HepG2 (cell line): ENCODE results near the gene STAMBPL1. TPM values are rescaled to one million over a fixed set of nuclear protein-coding genes. Genes with fewer than 3 reads are reported as not detected.

Experiments
- ATAC-seq: fragments of 200-7000 bp; cut with Tn5 transposase; 3 replicates; pipeline ENCODE4 v1.9.1; 2020; ENCODE audit warnings: mild to moderate bottlenecking, moderate library complexity
- BruUV-seq: library from RNA; stranded (reverse); fragments of 400-500 nt; replicated peaks from 2 replicates; lab custom pipeline; 2021; lab: Mats Ljungman, UMichigan
- CTCF ChIA-PET: fragments of 300-600 bp; formaldehyde crosslinking; extraction: SDS; loops from one replicate; lab custom pipeline; 2021; ENCODE audit warnings: low total read pairs, inconsistent platforms, low intra/inter-chr PET ratio; lab: Yijun Ruan, JAX
- POLR2A ChIA-PET: fragments of 350-600 bp; sonication (Branson Sonifier 250); formaldehyde crosslinking; loops from one replicate; lab custom pipeline; 2020; ENCODE audit warnings: antibody characterized with exemption, inconsistent platforms; lab: Yijun Ruan, JAX
- DNase-seq: peaks from one replicate; pipeline ENCODE4 v3.0.0-alpha.2; 2015; ENCODE audit warnings: low spot score
- FAIRE-seq: peaks from 3 replicates; lab custom pipeline; 2011; peaks lifted over from hg19 to GRCh38; lab: Jason Lieb, UNC
- H2AFZ ChIP-seq: one replicate; pipeline ENCODE4 v1.6.1; 2011; ENCODE audit warnings: low read length, inconsistent platforms
- H3K27ac ChIP-seq: fragments of 300-600 bp; 3 replicates; pipeline ENCODE4 v1.8.0; 2011; ENCODE audit warnings: mixed run types, mild to moderate bottlenecking, mixed read lengths, low read length, inconsistent platforms; ENCODE audit not compliant: insufficient read depth; ENCODE audit errors: extremely low read length
- H3K27me3 ChIP-seq, 2 experiments: fragments of 200-600 bp in 1 of 2; 2 replicates in 1 of 2; 3 replicates in 1 of 2; pipeline versions ENCODE4 v1.6.0 to v1.8.0; 2011; ENCODE audit warnings: low read length in 2 of 2, mild to moderate bottlenecking in 2 of 2, moderate library complexity in 2 of 2, inconsistent platforms in 1 of 2; ENCODE audit not compliant: insufficient read depth in 2 of 2, control insufficient read depth in 1 of 2
- H3K36me3 ChIP-seq, 2 experiments: fragments of 200-600 bp in 1 of 2; replicated peaks in 1 of 2; 2 replicates in 1 of 2; 3 replicates in 1 of 2; pipeline versions ENCODE4 v1.5.1 to v1.8.0; 2011; ENCODE audit warnings: low read length in 2 of 2, inconsistent platforms in 1 of 2; ENCODE audit not compliant: insufficient read depth in 2 of 2, control insufficient read depth in 1 of 2
- H3K4me1 ChIP-seq: 2 replicates; pipeline ENCODE4 v1.5.1; 2012; ENCODE audit warnings: low read length, inconsistent platforms; ENCODE audit not compliant: insufficient read depth
- H3K4me2 ChIP-seq: 2 replicates; pipeline ENCODE4 v1.6.0; 2011; ENCODE audit warnings: low read depth, low read length, inconsistent platforms
- H3K4me3 ChIP-seq, 3 experiments: fragments of 200-600 bp in 1 of 3; sonication (generic), shearing (Covaris generic) in 1 of 3; replicated peaks in 1 of 3; 2 replicates each; pipeline ENCODE4 v1.5.1; 2011 to 2016; ENCODE audit warnings: low read length in 3 of 3, inconsistent platforms in 2 of 3, low read depth in 2 of 3, mild to moderate bottlenecking in 2 of 3, control low read depth in 1 of 3, mixed read lengths in 1 of 3; ENCODE audit not compliant: insufficient read depth in 1 of 3
- H3K79me2 ChIP-seq: one replicate; pipeline ENCODE4 v1.6.1; 2011; ENCODE audit warnings: low read length, inconsistent platforms; ENCODE audit not compliant: insufficient read depth
- H3K9ac ChIP-seq: 2 replicates; pipeline ENCODE4 v1.6.0; 2011; ENCODE audit warnings: mild to moderate bottlenecking, low read depth, low read length, inconsistent platforms; ENCODE audit not compliant: insufficient read depth
- H3K9me3 ChIP-seq: 2 replicates; pipeline ENCODE4 v1.5.1; 2012; ENCODE audit warnings: mild to moderate bottlenecking, low read length
- H4K20me1 ChIP-seq: 2 replicates; pipeline ENCODE4 v1.6.0; 2011; ENCODE audit warnings: inconsistent platforms, mild to moderate bottlenecking, low read length, moderate library complexity; ENCODE audit not compliant: insufficient read depth
- PHF8 ChIP-seq: sonication (generic); formaldehyde crosslinking; IDR thresholded peaks from 2 replicates; pipeline ENCODE4 v1.5.0; 2020; ENCODE audit warnings: missing genetic modification reagents
- POLR2A ChIP-seq, 2 experiments: IDR thresholded peaks; 2 replicates each; pipeline ENCODE4 v1.6.1; 2011; ENCODE audit warnings: low read depth in 2 of 2, low read length in 2 of 2, mild to moderate bottlenecking in 1 of 2, moderate library complexity in 1 of 2; ENCODE audit not compliant: insufficient read depth in 1 of 2
- RELA ChIP-seq: sonication (generic); formaldehyde crosslinking; IDR thresholded peaks from 2 replicates; pipeline ENCODE4 v1.4.0; 2020; ENCODE audit warnings: missing genetic modification reagents
- SAFB2 ChIP-seq: sonication (generic); formaldehyde crosslinking; IDR thresholded peaks from 2 replicates; pipeline ENCODE4 v1.5.1; 2020; ENCODE audit warnings: missing genetic modification reagents, low read depth, mild to moderate bottlenecking, borderline replicate concordance
- ZC3H4 ChIP-seq: sonication (generic); formaldehyde crosslinking; IDR thresholded peaks from 2 replicates; pipeline ENCODE4 v1.4.0; 2020; ENCODE audit warnings: missing genetic modification reagents, borderline replicate concordance
- ZNF17 ChIP-seq: sonication (generic); formaldehyde crosslinking; IDR thresholded peaks from 2 replicates; pipeline ENCODE4 v1.5.0; 2020; ENCODE audit warnings: mild to moderate bottlenecking, missing genetic modification reagents
- ZSCAN29 ChIP-seq: sonication (generic); formaldehyde crosslinking; conservative IDR thresholded peaks from 2 replicates; pipeline ENCODE4 v1.4.0; 2020; ENCODE audit warnings: mild to moderate bottlenecking, missing genetic modification reagents
- in situ Hi-C: cut with HindIII; loops from 2 replicates; pipeline ENCODE4 v1.10.0; 2017; ENCODE audit warnings: low pct_unique_long_range_greater_than_20kb; ENCODE audit not compliant: extremely low pct_ligation_motif_present
- intact Hi-C: fragments of 100-400 bp; cut with micrococcal nuclease; formaldehyde crosslinking; loops from one replicate; pipeline ENCODE4 v1.10.0; 2022; ENCODE audit not compliant: unreplicated experiment
- polyA plus RNA-seq, 8 experiments: library from polyadenylated mRNA; depleted of rRNA in 3 of 8; stranded (reverse) in 7 of 8; unstranded in 1 of 8; fragments of >200 nt; fragmentation: Illumina TruSeq in 4 of 8; extraction: Trizol in 4 of 8; gene quantifications; 2 replicates each; pipeline versions ENCODE4 v1.2.1 to v1.2.3, GENCODE V29; 2011 to 2016; ENCODE audit warnings: low read depth in 4 of 8, missing spikeins in 1 of 8, mixed read lengths in 1 of 8; ENCODE audit not compliant: insufficient read depth in 1 of 8
- total RNA-seq, 5 experiments: library from RNA; depleted of rRNA; stranded (reverse); fragments of >200 nt; fragmentation: Illumina TruSeq; extraction: Trizol; gene quantifications; 2 replicates each; pipeline ENCODE4 v1.2.3, GENCODE V29; 2016; ENCODE audit warnings: low read depth in 1 of 5
- TF ChIP-seq, protein P1 (sequence below): sonication (generic); formaldehyde crosslinking; IDR thresholded peaks from 2 replicates; pipeline ENCODE4 v1.5.0; 2020; ENCODE audit warnings: missing genetic modification reagents
- TF ChIP-seq, protein P2 (sequence below): sonication (generic); formaldehyde crosslinking; IDR thresholded peaks from 2 replicates; pipeline ENCODE4 v1.8.0; 2022; ENCODE audit warnings: missing genetic modification reagents, low read depth, mild to moderate bottlenecking, borderline replicate concordance
- TF ChIP-seq, protein P3 (sequence below): sonication (generic); formaldehyde crosslinking; conservative IDR thresholded peaks from 2 replicates; pipeline ENCODE4 v1.8.0; 2022; ENCODE audit warnings: mild to moderate bottlenecking, moderate library complexity, missing genetic modification reagents
- TF ChIP-seq, protein P4 (sequence below): sonication (generic); formaldehyde crosslinking; IDR thresholded peaks from 2 replicates; pipeline ENCODE4 v1.4.0; 2020; ENCODE audit warnings: missing genetic modification reagents, borderline replicate concordance

STAMBPL1 gene
- total and polyA plus RNA-seq, 2 of the 13 experiments (the other 11 are each of a cell fraction or from before 2014, with no cell fraction given) = 1.4 to 1.5 TPM

DNA sequence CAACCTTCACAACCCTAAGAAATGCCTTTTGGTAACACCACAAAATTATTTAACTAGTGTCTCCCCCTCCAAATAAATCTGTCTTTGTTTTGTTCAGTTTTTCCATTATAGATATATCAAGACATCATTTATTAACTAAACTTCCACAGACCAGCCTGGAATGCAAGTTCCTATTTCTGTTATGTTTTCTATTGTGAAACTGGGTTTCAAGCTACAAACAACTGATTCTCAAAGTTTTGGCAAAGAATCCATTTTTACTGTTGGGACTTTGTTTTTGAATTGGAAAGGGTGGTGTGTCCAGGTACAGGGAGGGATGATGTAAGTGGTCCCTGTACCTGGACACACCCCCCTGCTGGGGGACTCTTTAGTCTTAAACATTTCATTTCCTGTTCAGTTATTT is 36.2 kb downstream of the STAMBPL1 start:
- no peaks in the 10 kb centered on the region for H3K27me3 ChIP-seq
- H3K4me2 ChIP-seq = no peak overlapping the region
- no peaks in the 10 kb centered on the region for H3K9me3 ChIP-seq
- in situ Hi-C loops (no loop called here), intact Hi-C loops (no loop called here)
- TF ChIP-seq, protein P1, sequence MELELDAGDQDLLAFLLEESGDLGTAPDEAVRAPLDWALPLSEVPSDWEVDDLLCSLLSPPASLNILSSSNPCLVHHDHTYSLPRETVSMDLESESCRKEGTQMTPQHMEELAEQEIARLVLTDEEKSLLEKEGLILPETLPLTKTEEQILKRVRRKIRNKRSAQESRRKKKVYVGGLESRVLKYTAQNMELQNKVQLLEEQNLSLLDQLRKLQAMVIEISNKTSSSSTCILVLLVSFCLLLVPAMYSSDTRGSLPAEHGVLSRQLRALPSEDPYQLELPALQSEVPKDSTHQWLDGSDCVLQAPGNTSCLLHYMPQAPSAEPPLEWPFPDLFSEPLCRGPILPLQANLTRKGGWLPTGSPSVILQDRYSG (CRISPR knock-in tag) = no peak
- no peak for TF ChIP-seq ZSCAN29
- TF ChIP-seq, protein P2, sequence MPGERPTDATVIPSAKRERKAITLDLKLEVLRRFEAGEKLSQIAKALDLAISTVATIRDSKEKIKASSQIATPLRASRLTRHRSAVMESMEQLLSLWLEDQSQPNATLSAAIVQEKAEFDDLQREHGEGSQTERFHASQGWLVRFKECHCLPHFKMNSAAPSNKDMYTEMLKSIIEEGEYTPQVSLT = no peak
- TF ChIP-seq, protein P3, sequence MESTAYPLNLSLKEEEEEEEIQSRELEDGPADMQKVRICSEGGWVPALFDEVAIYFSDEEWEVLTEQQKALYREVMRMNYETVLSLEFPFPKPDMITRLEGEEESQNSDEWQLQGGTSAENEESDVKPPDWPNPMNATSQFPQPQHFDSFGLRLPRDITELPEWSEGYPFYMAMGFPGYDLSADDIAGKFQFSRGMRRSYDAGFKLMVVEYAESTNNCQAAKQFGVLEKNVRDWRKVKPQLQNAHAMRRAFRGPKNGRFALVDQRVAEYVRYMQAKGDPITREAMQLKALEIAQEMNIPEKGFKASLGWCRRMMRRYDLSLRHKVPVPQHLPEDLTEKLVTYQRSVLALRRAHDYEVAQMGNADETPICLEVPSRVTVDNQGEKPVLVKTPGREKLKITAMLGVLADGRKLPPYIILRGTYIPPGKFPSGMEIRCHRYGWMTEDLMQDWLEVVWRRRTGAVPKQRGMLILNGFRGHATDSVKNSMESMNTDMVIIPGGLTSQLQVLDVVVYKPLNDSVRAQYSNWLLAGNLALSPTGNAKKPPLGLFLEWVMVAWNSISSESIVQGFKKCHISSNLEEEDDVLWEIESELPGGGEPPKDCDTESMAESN (CRISPR knock-in tag) = no peak
- no peak for TF ChIP-seq PHF8 (CRISPR knock-in tag)
- TF ChIP-seq RELA (CRISPR knock-in tag) = no peak
- TF ChIP-seq, protein P4, sequence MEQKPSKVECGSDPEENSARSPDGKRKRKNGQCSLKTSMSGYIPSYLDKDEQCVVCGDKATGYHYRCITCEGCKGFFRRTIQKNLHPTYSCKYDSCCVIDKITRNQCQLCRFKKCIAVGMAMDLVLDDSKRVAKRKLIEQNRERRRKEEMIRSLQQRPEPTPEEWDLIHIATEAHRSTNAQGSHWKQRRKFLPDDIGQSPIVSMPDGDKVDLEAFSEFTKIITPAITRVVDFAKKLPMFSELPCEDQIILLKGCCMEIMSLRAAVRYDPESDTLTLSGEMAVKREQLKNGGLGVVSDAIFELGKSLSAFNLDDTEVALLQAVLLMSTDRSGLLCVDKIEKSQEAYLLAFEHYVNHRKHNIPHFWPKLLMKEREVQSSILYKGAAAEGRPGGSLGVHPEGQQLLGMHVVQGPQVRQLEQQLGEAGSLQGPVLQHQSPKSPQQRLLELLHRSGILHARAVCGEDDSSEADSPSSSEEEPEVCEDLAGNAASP (CRISPR knock-in tag) = no peak
- no peak for TF ChIP-seq ZNF17 (CRISPR knock-in tag)
- no peak for TF ChIP-seq ZC3H4 (CRISPR knock-in tag)
- TF ChIP-seq POLR2A (IDR thresholded peaks at IDR 0.05; ENCODE audit: insufficient read depth in 1 of 2, low read depth in 2 of 2, low read length in 2 of 2) = no peak
- no peak for TF ChIP-seq SAFB2
- FAIRE-seq = no peak
- no peak overlapping the region for H3K4me3 ChIP-seq
- DNase-seq = no peak
- no peaks in the 10 kb centered on the region for H3K79me2 ChIP-seq
- H3K4me1 ChIP-seq = no peaks in the 10 kb centered on the region
- no peak overlapping the region for H2AFZ ChIP-seq
- no peak overlapping the region for H3K27ac ChIP-seq
- H3K36me3 ChIP-seq = no peaks in the 10 kb centered on the region
- POLR2A ChIA-PET = no interaction called here
- CTCF ChIA-PET = no interaction called here
- no peak for ATAC-seq
- no TSS peak for BruUV-seq
- no peaks in the 10 kb centered on the region for H4K20me1 ChIP-seq
- H3K9ac ChIP-seq = no peak overlapping the region
